ENCODE data around the gene SLC6A11.

SLC6A11 gene

DNA sequence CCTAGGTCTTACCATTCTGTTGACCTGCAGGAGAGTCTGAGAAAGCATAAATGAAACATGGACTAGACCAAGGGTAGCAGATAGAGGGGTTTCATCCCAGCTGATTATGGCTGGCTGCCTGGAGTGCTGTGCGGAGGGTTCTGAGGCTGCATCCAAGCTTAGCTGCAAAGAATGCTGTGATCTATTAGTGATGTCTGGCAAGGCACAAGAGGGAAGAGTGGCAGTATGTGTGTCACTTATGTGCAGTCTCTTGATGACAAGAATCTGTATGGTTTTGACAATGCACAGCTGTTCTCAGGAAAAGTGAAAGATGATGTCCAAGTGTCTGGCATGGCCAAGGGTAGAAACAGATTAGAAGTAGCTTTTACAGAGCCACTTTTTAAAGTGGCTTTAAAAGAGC, 54.3 kb downstream of the SLC6A11 start:
- H3K27ac ChIP-seq = no peak overlapping the region
- no peak overlapping the region for H3K9ac ChIP-seq
- no peaks in the 10 kb centered on the region for H3K36me3 ChIP-seq (ENCODE audit: control insufficient read depth, insufficient read depth, low read length)
- no peaks in the 10 kb centered on the region for H3K27me3 ChIP-seq (ENCODE audit: control insufficient read depth, insufficient read depth, low read length)
- no peak overlapping the region for H3K4me3 ChIP-seq (ENCODE audit: low read depth, low read length)
- no peak overlapping the region for H3K4me2 ChIP-seq (ENCODE audit: low read length)
- TF ChIP-seq, protein P1, sequence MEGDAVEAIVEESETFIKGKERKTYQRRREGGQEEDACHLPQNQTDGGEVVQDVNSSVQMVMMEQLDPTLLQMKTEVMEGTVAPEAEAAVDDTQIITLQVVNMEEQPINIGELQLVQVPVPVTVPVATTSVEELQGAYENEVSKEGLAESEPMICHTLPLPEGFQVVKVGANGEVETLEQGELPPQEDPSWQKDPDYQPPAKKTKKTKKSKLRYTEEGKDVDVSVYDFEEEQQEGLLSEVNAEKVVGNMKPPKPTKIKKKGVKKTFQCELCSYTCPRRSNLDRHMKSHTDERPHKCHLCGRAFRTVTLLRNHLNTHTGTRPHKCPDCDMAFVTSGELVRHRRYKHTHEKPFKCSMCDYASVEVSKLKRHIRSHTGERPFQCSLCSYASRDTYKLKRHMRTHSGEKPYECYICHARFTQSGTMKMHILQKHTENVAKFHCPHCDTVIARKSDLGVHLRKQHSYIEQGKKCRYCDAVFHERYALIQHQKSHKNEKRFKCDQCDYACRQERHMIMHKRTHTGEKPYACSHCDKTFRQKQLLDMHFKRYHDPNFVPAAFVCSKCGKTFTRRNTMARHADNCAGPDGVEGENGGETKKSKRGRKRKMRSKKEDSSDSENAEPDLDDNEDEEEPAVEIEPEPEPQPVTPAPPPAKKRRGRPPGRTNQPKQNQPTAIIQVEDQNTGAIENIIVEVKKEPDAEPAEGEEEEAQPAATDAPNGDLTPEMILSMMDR (IDR thresholded peaks at IDR 0.05) = no peak
- no peaks in the 10 kb centered on the region for H3K4me1 ChIP-seq
- H2AFZ ChIP-seq = no peak overlapping the region
- H3K9me3 ChIP-seq (ENCODE audit: control insufficient read depth, low read length) = no peaks in the 10 kb centered on the region
- H3K79me2 ChIP-seq = no peaks in the 10 kb centered on the region

- Histone ChIP-seq H3K9me3 (ENCODE audit: control insufficient read depth, low read length) (no peaks in the 10 kb centered on the region), H3K9ac (no peak overlapping the region), H3K27ac (no peak overlapping the region), H3K4me1 (no peaks in the 10 kb centered on the region), H3K4me2 (ENCODE audit: low read length) (no peak overlapping the region), H3K36me3 (ENCODE audit: control insufficient read depth, insufficient read depth, low read length) (no peaks in the 10 kb centered on the region), H3K79me2 (no peaks in the 10 kb centered on the region), H2AFZ (no peak overlapping the region), H3K27me3 (ENCODE audit: control insufficient read depth, insufficient read depth, low read length) (no peaks in the 10 kb centered on the region), H3K4me3 (ENCODE audit: low read depth, low read length) (no peak overlapping the region)
- TF ChIP-seq, protein P1 (IDR thresholded peaks at IDR 0.05) = no peak
These were observed 57.4 kb downstream of the SLC6A11 start for GRCh38 chr3:10873415-10873814.

GRCh38 chr3:10875914-10876313, 59.9 kb downstream of the SLC6A11 start:
- Histone ChIP-seq H3K4me1 (no peaks in the 10 kb centered on the region), H3K9ac (no peak overlapping the region), H3K9me3 (ENCODE audit: control insufficient read depth, low read length) (no peaks in the 10 kb centered on the region), H3K36me3 (ENCODE audit: control insufficient read depth, insufficient read depth, low read length) (no peaks in the 10 kb centered on the region), H3K79me2 (no peaks in the 10 kb centered on the region), H2AFZ (no peak overlapping the region), H3K27me3 (ENCODE audit: control insufficient read depth, insufficient read depth, low read length) (no peaks in the 10 kb centered on the region), H3K4me2 (ENCODE audit: low read length) (no peak overlapping the region), H3K27ac (no peak overlapping the region), H3K4me3 (ENCODE audit: low read depth, low read length) (no peak overlapping the region)
- TF ChIP-seq, protein P1 (IDR thresholded peaks at IDR 0.05) = no peak

DNA sequence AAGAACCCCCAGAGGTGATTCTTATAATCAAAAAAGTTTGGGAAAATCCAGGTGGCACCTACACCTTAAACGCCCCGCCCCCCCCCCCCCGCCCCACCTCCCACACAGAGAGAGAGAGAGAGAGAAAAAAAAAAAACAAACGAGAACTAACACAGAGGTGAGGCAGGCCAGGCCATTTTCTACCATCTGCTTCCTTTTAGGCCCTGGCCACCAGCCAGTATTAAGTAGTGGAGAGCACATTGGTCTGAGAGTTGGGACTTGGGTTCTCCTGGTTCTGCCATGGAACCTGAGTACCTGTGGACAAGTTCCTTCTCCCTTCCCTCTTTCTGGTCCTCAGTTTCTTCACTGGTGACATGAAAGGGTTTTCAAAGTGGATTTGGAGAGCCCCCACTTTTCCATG, 60.6 kb downstream of the SLC6A11 start:
- H3K4me3 ChIP-seq (ENCODE audit: low read depth, low read length) = no peak overlapping the region
- H3K4me2 ChIP-seq (ENCODE audit: low read length) = no peak overlapping the region
- TF ChIP-seq, protein P1 (IDR thresholded peaks at IDR 0.05) = no peak
- H2AFZ ChIP-seq = no peak overlapping the region
- no peak overlapping the region for H3K27ac ChIP-seq
- H3K27me3 ChIP-seq (ENCODE audit: control insufficient read depth, insufficient read depth, low read length) = no peaks in the 10 kb centered on the region
- H3K79me2 ChIP-seq = no peaks in the 10 kb centered on the region
- no peak overlapping the region for H3K9ac ChIP-seq
- H3K9me3 ChIP-seq (ENCODE audit: control insufficient read depth, low read length) = no peaks in the 10 kb centered on the region
- H3K36me3 ChIP-seq (ENCODE audit: control insufficient read depth, insufficient read depth, low read length) = no peaks in the 10 kb centered on the region
- H3K4me1 ChIP-seq = no peaks in the 10 kb centered on the region

- Histone ChIP-seq H3K36me3 (ENCODE audit: control insufficient read depth, insufficient read depth, low read length) (no peaks in the 10 kb centered on the region), H3K4me3 (ENCODE audit: low read depth, low read length) (no peak overlapping the region), H3K9ac (no peak overlapping the region), H3K27ac (no peak overlapping the region), H3K9me3 (ENCODE audit: control insufficient read depth, low read length) (no peaks in the 10 kb centered on the region), H2AFZ (no peak overlapping the region), H3K27me3 (ENCODE audit: control insufficient read depth, insufficient read depth, low read length) (no peaks in the 10 kb centered on the region), H3K4me2 (ENCODE audit: low read length) (no peak overlapping the region), H3K4me1 (no peaks in the 10 kb centered on the region), H3K79me2 (no peaks in the 10 kb centered on the region)
- TF ChIP-seq, protein P1 (IDR thresholded peaks at IDR 0.05) = no peak
These were observed 66.8 kb downstream of the SLC6A11 start for GRCh38 chr3:10882851-10883250.
